Esophagus squamous epithelium (tissue), 5 donors: ENCODE results near the gene ITFG2. TPM values are rescaled to one million over a fixed set of nuclear protein-coding genes. Genes with fewer than 3 reads are reported as not detected.
"Not testable (repeated sequence)": the region's sequence is repeated elsewhere in the genome, so short reads cannot be mapped to it uniquely, and the experiment has no call there.

ENCODE experiments used
- DNase-seq: peaks from one replicate; lab custom pipeline; 2025; lab: John Stamatoyannopoulos, UW
- H3K27ac ChIP-seq, 4 donors: fragments of 200-600 bp; sonication (generic); one replicate each; pipeline ENCODE4 v1.5.1; 2016 to 2019; ENCODE audit warnings: mild to moderate bottlenecking in 1 of 4
- H3K27me3 ChIP-seq, 4 donors: fragments of 200-600 bp; sonication (generic); 1 replicate in 3 of 4; 2 replicates in 1 of 4; pipeline versions ENCODE4 v1.5.1 to v1.6.0; 2017 to 2021; ENCODE audit warnings: antibody characterized with exemption in 1 of 4
- H3K36me3 ChIP-seq, 3 donors: fragments of 200-600 bp; sonication (generic); one replicate each; pipeline ENCODE4 v1.5.1; 2016 to 2019
- H3K4me1 ChIP-seq, 3 donors: fragments of 200-600 bp; sonication (generic); one replicate each; pipeline ENCODE4 v1.5.1; 2017 to 2019
- H3K4me3 ChIP-seq, 4 donors: fragments of 200-600 bp; sonication (generic); 1 replicate in 3 of 4; 2 replicates in 1 of 4; pipeline ENCODE4 v1.5.1; 2016 to 2019; ENCODE audit warnings: mild to moderate bottlenecking in 2 of 4, moderate library complexity in 1 of 4
- H3K9me3 ChIP-seq, 3 donors: fragments of 200-600 bp; sonication (generic); one replicate each; pipeline ENCODE4 v1.5.1; 2016 to 2019
- CTCF ChIP-seq, 6 experiments: fragments of 450-650 bp in 4 of 6; fragments of 200-600 bp in 2 of 6; sonication (generic) in 2 of 6; IDR thresholded peaks; one replicate each; pipeline ENCODE4 v1.5.1; 2016 to 2019; ENCODE audit warnings: antibody characterized with exemption in 6 of 6, mild to moderate bottlenecking in 4 of 6, moderate library complexity in 4 of 6
- POLR2A ChIP-seq, 4 donors: fragments of 450-650 bp; IDR thresholded peaks; one replicate each; pipeline ENCODE4 v1.6.1; 2017; ENCODE audit warnings: antibody characterized with exemption in 4 of 4, mild to moderate bottlenecking in 4 of 4, moderate library complexity in 3 of 4
- WGBS, 2 donors: methylation state at CpG; one replicate each; pipeline ENCODE4 v1.1.5; 2018; 5-methylcytosine and 5-hydroxymethylcytosine counted together
- intact Hi-C: fragments of 100-400 bp; cut with DNase I; formaldehyde crosslinking; loops from one replicate; pipeline ENCODE4 v1.15.0; 2022
- total RNA-seq, 4 donors: library from RNA; depleted of rRNA; stranded (reverse); fragments of >200 nt; gene quantifications; one replicate each; pipeline ENCODE4 v1.1.0, GENCODE V29; 2016
- donor health status: DM: yes; HTN: yes; CAD: no.

The ITFG2 gene
- total RNA-seq, 4 donors from 2014 or later: 14.3 to 27.5 (median 15.7) TPM

- no peak for TF ChIP-seq POLR2A (IDR thresholded peaks at IDR 0.05)
- TF ChIP-seq CTCF (IDR thresholded peaks at IDR 0.05): no peak
- Histone ChIP-seq H3K9me3 (no peaks in the 10 kb centered on the region), H3K27ac (no peak overlapping the region), H3K4me3 (no peak overlapping the region), H3K27me3 (no peaks in the 10 kb centered on the region), H3K36me3 (no peaks in the 10 kb centered on the region), H3K4me1 (peaks cover 0 to 6% (median 0%) of the 10 kb centered on the region in 3 donors)
- WGBS, 2 donors: 57 to 67% methylated on average over 9 to 10 of the region's 10 CpGs
- DNase-seq: no peak
- intact Hi-C loops: no loop called here
Observed at GRCh38 chr12:2768224-2768961, 44.1 kb upstream of the ITFG2 start.

GRCh38 chr12:2769866-2770533 is 42.5 kb upstream of the ITFG2 start:
- no peak for TF ChIP-seq CTCF (IDR thresholded peaks at IDR 0.05)
- TF ChIP-seq POLR2A (IDR thresholded peaks at IDR 0.05): no peak
- intact Hi-C loops: no loop called here
- Histone ChIP-seq H3K36me3 (no peaks in the 10 kb centered on the region), H3K4me1 (peaks cover 0 to under 1% (median 0%) of the 10 kb centered on the region in 3 donors), H3K4me3 (no peak overlapping the region), H3K27me3 (no peaks in the 10 kb centered on the region), H3K9me3 (no peaks in the 10 kb centered on the region), H3K27ac (no peak overlapping the region)
- WGBS, 2 donors: 64 to 81% methylated on average over 4 to 6 of the region's 11 CpGs
- no peak for DNase-seq

GRCh38 chr12:2770544-2770943 is 41.9 kb upstream of the ITFG2 start:
- H3K27me3 ChIP-seq, H3K36me3 ChIP-seq, H3K4me3 ChIP-seq, H3K4me1 ChIP-seq, H3K9me3 ChIP-seq, H3K27ac ChIP-seq, DNase-seq, intact Hi-C loops: not testable (repeated sequence)
- WGBS, 2 donors: 97 to 100% methylated on average over 3 of the region's 3 CpGs

- H3K27me3 ChIP-seq: peaks cover 0 to 8% (median 0%) of the 10 kb centered on the region in 4 donors
- H3K36me3 ChIP-seq: no peaks in the 10 kb centered on the region
- TF ChIP-seq POLR2A (IDR thresholded peaks at IDR 0.05): no peak
- no peak for TF ChIP-seq CTCF (IDR thresholded peaks at IDR 0.05)
- intact Hi-C loops: no loop called here
- no peak for DNase-seq
- no peaks in the 10 kb centered on the region for H3K9me3 ChIP-seq
- WGBS, 2 donors: 38 to 81% methylated on average over 2 to 3 of the region's 4 CpGs
- H3K27ac ChIP-seq: no peak overlapping the region
- no peak overlapping the region for H3K4me3 ChIP-seq
- H3K4me1 ChIP-seq: no peaks in the 10 kb centered on the region
Observed at GRCh38 chr12:2772370-2772769, 40.1 kb upstream of the ITFG2 start.

- H3K9me3 ChIP-seq: no peaks in the 10 kb centered on the region
- no peaks in the 10 kb centered on the region for H3K36me3 ChIP-seq
- intact Hi-C loops: no loop called here
- WGBS, 2 donors: 76 to 77% methylated on average over 12 to 15 of the region's 19 CpGs
- no peak overlapping the region for H3K4me3 ChIP-seq
- no peaks in the 10 kb centered on the region for H3K4me1 ChIP-seq
- DNase-seq: no peak
- TF ChIP-seq POLR2A (IDR thresholded peaks at IDR 0.05) (no peak), CTCF (IDR thresholded peaks at IDR 0.05) (no peak)
- H3K27me3 ChIP-seq: peaks cover 0 to 10% (median 0%) of the 10 kb centered on the region in 4 donors
- no peak overlapping the region for H3K27ac ChIP-seq
Observed at GRCh38 chr12:2773199-2773875, 39.1 kb upstream of the ITFG2 start.
